Measurements from ENCODE around the gene BEX3. TPM values are rescaled to one million over a fixed set of nuclear protein-coding genes. Genes with fewer than 3 reads are reported as not detected.

Gene BEX3
- total and polyA plus RNA-seq, 7 donors = 6.2 to 24.4 (median 8.8) TPM

GRCh38 chrX:103417933-103418332 lies 41.6 kb downstream of the BEX3 start:
- Histone ChIP-seq H3K4me3 (no peak overlapping the region), H3K27me3 (ENCODE audit: insufficient read depth in 3 of 3, low read length in 2 of 3) (peaks cover 0 to 11% (median 0%) of the 10 kb centered on the region in 3 donors), H3K36me3 (ENCODE audit: insufficient read depth in 1 of 2, low read depth in 1 of 2) (no peaks in the 10 kb centered on the region), H3K9me3 (no peaks in the 10 kb centered on the region), H3K27ac (no peak overlapping the region), H3K4me1 (no peaks in the 10 kb centered on the region)
- TF ChIP-seq CTCF (IDR thresholded peaks at IDR 0.05) = no peak
- intact Hi-C loops (cut with DNase I) = no loop called here
- ATAC-seq = no peak
- WGBS, 3 donors = 40 to 82% (median 80%) methylated on average over 2 of the region's 2 CpGs
- DNase-seq = no peak

GRCh38 chrX:103418811-103419340 lies 42.5 kb downstream of the BEX3 start:
- DNase-seq = no peak
- no peak for TF ChIP-seq CTCF (IDR thresholded peaks at IDR 0.05)
- no peaks in the 10 kb centered on the region for H3K36me3 ChIP-seq (ENCODE audit: insufficient read depth in 1 of 2, low read depth in 1 of 2)
- peaks cover 0 to 11% (median 3%) of the 10 kb centered on the region in 3 donors for H3K27me3 ChIP-seq (ENCODE audit: insufficient read depth in 3 of 3, low read length in 2 of 3)
- ATAC-seq = no peak
- H3K9me3 ChIP-seq = no peaks in the 10 kb centered on the region
- no peak overlapping the region for H3K27ac ChIP-seq
- WGBS, 3 donors = 61 to 90% (median 83%) methylated on average over 1 of the region's 1 CpG
- intact Hi-C loops (cut with DNase I) = no loop called here
- no peak overlapping the region for H3K4me3 ChIP-seq
- no peaks in the 10 kb centered on the region for H3K4me1 ChIP-seq

GRCh38 chrX:103423955-103424638 lies 47.8 kb downstream of the BEX3 start:
- intact Hi-C loops (cut with DNase I) = no loop called here
- no peaks in the 10 kb centered on the region for H3K9me3 ChIP-seq
- TF ChIP-seq CTCF (IDR thresholded peaks at IDR 0.05) = no peak
- 45 to 71% (median 62%) methylated on average over 2 to 3 of the region's 3 CpGs for WGBS, 3 donors
- no peak overlapping the region for H3K4me3 ChIP-seq
- ATAC-seq (no peak), DNase-seq (no peak)
- H3K27me3 ChIP-seq (ENCODE audit: insufficient read depth in 3 of 3, low read length in 2 of 3) = peaks cover 0 to 3% (median 3%) of the 10 kb centered on the region in 3 donors
- H3K36me3 ChIP-seq (ENCODE audit: insufficient read depth in 1 of 2, low read depth in 1 of 2) = no peaks in the 10 kb centered on the region
- H3K4me1 ChIP-seq = no peaks in the 10 kb centered on the region
- H3K27ac ChIP-seq = no peak overlapping the region

Other genes with a start within 250 kb of the BEX3 start
- gene BEX4, start 161.4 kb upstream of the BEX3 start, total RNA-seq = 1 to 10 TPM; 1.9 to 4.6 (median 2.8) TPM
- 1 to 10 TPM; 3.7 to 4.9 (median 4.0) TPM for gene BEX4, start 161.4 kb upstream of the BEX3 start, polyA plus RNA-seq
- 10 to 100 TPM in 1 of 4 donors, 1 to 10 TPM in 3; 6.6 to 15.8 (median 8.2) TPM for gene TCEAL8, start 121.4 kb upstream of the BEX3 start, total RNA-seq
- 10 to 100 TPM in 2 of 3 donors, 1 to 10 TPM in 1; 9.5 to 13.9 (median 11.0) TPM for gene TCEAL8, start 121.4 kb upstream of the BEX3 start, polyA plus RNA-seq
- not detected for gene TCEAL5, start 99.8 kb upstream of the BEX3 start, total RNA-seq
- gene TCEAL5, start 99.8 kb upstream of the BEX3 start, polyA plus RNA-seq = under 1 TPM in 2 of 3 donors, not detected in 1; 0.08 to 0.09 TPM
- gene BEX2, start 65.5 kb upstream of the BEX3 start, total RNA-seq = 10 to 100 TPM in 1 of 4 donors, 1 to 10 TPM in 1, under 1 TPM in 2; 0.29 to 13.2 (median 1.4) TPM
- 1 to 10 TPM in 1 of 3 donors, under 1 TPM in 2; 0.21 to 2.7 (median 0.87) TPM for gene BEX2, start 65.5 kb upstream of the BEX3 start, polyA plus RNA-seq
- 10 to 100 TPM in 1 of 4 donors, 1 to 10 TPM in 2, under 1 TPM in 1; 0.78 to 11.8 (median 1.1) TPM for gene TCEAL7, start 46.3 kb upstream of the BEX3 start, total RNA-seq
- 1 to 10 TPM; 1.3 to 1.4 (median 1.4) TPM for gene TCEAL7, start 46.3 kb upstream of the BEX3 start, polyA plus RNA-seq
- gene TCEAL9, start 20.0 kb upstream of the BEX3 start, total RNA-seq = 1 to 10 TPM; 3.4 to 9.1 (median 5.0) TPM
- gene TCEAL9, start 20.0 kb upstream of the BEX3 start, polyA plus RNA-seq = 10 to 100 TPM; 11.0 to 15.1 (median 13.3) TPM
- under 1 TPM in 1 of 4 donors, not detected in 3; 0.14 TPM for gene RAB40A, start 143.0 kb downstream of the BEX3 start, total RNA-seq
- gene RAB40A, start 143.0 kb downstream of the BEX3 start, polyA plus RNA-seq = under 1 TPM in 1 of 3 donors, not detected in 2; 0.06 TPM
- 10 to 100 TPM; 32.1 to 50.0 (median 36.3) TPM for gene TCEAL4, start 209.0 kb downstream of the BEX3 start, total RNA-seq
- 10 to 100 TPM; 28.6 to 66.6 (median 54.9) TPM for gene TCEAL4, start 209.0 kb downstream of the BEX3 start, polyA plus RNA-seq
- 10 to 100 TPM in 1 of 4 donors, 1 to 10 TPM in 3; 6.6 to 10.0 (median 7.6) TPM for gene TCEAL3, start 231.4 kb downstream of the BEX3 start, total RNA-seq
- gene TCEAL3, start 231.4 kb downstream of the BEX3 start, polyA plus RNA-seq = 10 to 100 TPM in 1 of 3 donors, 1 to 10 TPM in 2; 6.7 to 13.2 (median 6.8) TPM

Measured in psoas muscle (tissue), 8 donors.